Cardiac muscle cell (in vitro differentiated cells and primary cell): ENCODE results near the gene MANBA. TPM values are rescaled to one million over a fixed set of nuclear protein-coding genes. Genes with fewer than 3 reads are reported as not detected.

Experiments
- DNase-seq, 2 donors: peaks; one replicate each; pipeline versions ENCODE4 v3.0.0 to v3.0.0-alpha.2; 2010 to 2017; ENCODE audit warnings: low read depth in 1 of 2, low spot score in 1 of 2
- H3K27ac ChIP-seq: fragments of 200-600 bp; sonication (generic); 2 replicates; pipeline ENCODE4 v1.5.1; 2016
- H3K27me3 ChIP-seq: fragments of 200-600 bp; sonication (generic); 2 replicates; pipeline ENCODE4 v1.6.0; 2016; ENCODE audit warnings: control low read depth
- H3K36me3 ChIP-seq: fragments of 200-600 bp; sonication (generic); 2 replicates; pipeline ENCODE4 v1.5.1; 2016; ENCODE audit warnings: control low read depth
- H3K4me1 ChIP-seq: fragments of 200-600 bp; sonication (generic); 2 replicates; pipeline ENCODE4 v1.8.1; 2017; ENCODE audit warnings: low read depth, mild to moderate bottlenecking, mixed run types
- H3K4me3 ChIP-seq: fragments of 200-600 bp; sonication (generic); 2 replicates; pipeline ENCODE4 v1.5.1; 2016; ENCODE audit warnings: mild to moderate bottlenecking
- H3K9me3 ChIP-seq: fragments of 200-600 bp; sonication (generic); 2 replicates; pipeline ENCODE4 v1.5.1; 2017; ENCODE audit warnings: low read depth, mild to moderate bottlenecking, control low read depth
- CTCF ChIP-seq: IDR thresholded peaks from 2 replicates; pipeline ENCODE4 v1.5.1; 2012; ENCODE audit warnings: low read depth, mild to moderate bottlenecking, low read length
- polyA plus RNA-seq: library from polyadenylated mRNA; unstranded; fragments of >200 nt; fragmentation: Nextera tagmentation; extraction: Ambion mirVana; gene quantifications from 2 replicates; pipeline ENCODE4 v1.2.1, GENCODE V29; 2016
- total RNA-seq: library from RNA; depleted of rRNA; stranded (reverse); fragments of >200 nt; gene quantifications from 2 replicates; pipeline ENCODE4 v1.2.3, GENCODE V29; 2016

MANBA gene
- total and polyA plus RNA-seq, 2 experiments from 2014 or later: 49.5 to 82.3 TPM

DNA sequence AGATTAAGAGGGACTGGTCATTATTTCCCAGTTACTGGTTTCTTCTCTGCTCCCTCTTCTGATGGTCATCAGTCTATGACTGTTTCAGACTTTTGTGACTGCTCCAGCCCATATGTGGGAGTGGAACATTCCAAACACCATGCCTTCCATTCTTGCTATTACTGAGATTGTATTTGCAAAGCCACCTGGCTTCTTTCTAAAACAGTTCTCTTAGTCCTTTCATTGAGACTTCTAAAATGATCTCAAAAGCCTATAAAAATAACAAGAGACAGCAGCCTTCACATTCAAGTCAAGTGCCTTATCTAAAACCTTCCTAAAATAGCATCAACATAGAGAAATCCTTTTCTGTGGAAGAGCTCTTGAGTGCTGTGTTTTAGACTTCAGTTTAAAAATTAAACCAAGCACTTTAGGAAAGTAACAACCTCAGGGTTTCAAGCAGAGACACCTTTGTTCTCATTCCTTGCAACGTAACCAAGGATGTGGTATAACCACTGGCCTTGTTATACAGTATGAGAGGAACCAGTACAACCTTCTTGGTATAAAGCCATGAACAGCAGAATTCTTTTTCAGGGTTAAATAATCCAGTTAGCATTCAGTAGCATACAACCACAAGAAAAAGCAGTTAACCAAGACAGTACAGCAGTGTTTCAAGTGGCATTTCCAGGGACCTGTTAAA is 162.5 kb downstream of the MANBA start:
- no peak for TF ChIP-seq CTCF
- peaks cover 3% of the 10 kb centered on the region for H3K36me3 ChIP-seq
- peak overlapping the region; percentile 98 for H3K27ac ChIP-seq
- H3K9me3 ChIP-seq: no peaks in the 10 kb centered on the region
- H3K27me3 ChIP-seq: no peaks in the 10 kb centered on the region
- peaks cover 52% of the 10 kb centered on the region for H3K4me1 ChIP-seq
- peak; percentile 32 to 84 for DNase-seq
- H3K4me3 ChIP-seq: no peak overlapping the region

DNA sequence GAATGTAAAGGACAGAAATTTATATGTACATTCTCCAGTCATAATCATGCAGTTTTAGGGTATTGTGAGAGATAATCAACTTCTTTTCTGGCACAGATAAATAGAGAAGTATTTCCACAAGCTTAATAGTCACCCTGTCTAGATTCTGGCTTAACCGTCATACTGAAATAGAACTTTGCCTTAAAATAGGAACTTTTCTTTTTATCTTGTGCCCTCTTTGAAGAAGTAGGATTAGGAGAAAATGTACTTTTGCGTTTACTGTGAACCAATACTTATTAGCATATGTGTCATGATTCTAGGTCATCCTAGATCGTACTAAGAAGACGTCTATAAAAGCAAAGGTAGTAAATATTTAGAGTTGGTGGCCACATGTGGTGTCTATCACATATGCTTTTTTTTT is 164.2 kb downstream of the MANBA start:
- no peaks in the 10 kb centered on the region for H3K27me3 ChIP-seq
- H3K4me1 ChIP-seq: peaks cover 52% of the 10 kb centered on the region
- H3K4me3 ChIP-seq: no peak overlapping the region
- H3K36me3 ChIP-seq: peaks cover 3% of the 10 kb centered on the region
- DNase-seq: no peak
- no peaks in the 10 kb centered on the region for H3K9me3 ChIP-seq
- H3K27ac ChIP-seq: peak overlapping the region; percentile 98
- no peak for TF ChIP-seq CTCF

- no peak overlapping the region for H3K4me3 ChIP-seq
- DNase-seq: no peak
- TF ChIP-seq CTCF: no peak
- H3K4me1 ChIP-seq: peaks cover 39% of the 10 kb centered on the region
- no peaks in the 10 kb centered on the region for H3K27me3 ChIP-seq
- no peak overlapping the region for H3K27ac ChIP-seq
- H3K9me3 ChIP-seq: no peaks in the 10 kb centered on the region
- H3K36me3 ChIP-seq: no peaks in the 10 kb centered on the region
These were observed 166.8 kb downstream of the MANBA start for GRCh38 chr4:102594000-102594399.

GRCh38 chr4:102593147-102593546 is 167.6 kb downstream of the MANBA start:
- H3K4me3 ChIP-seq: no peak overlapping the region
- peaks cover 37% of the 10 kb centered on the region for H3K4me1 ChIP-seq
- no peaks in the 10 kb centered on the region for H3K27me3 ChIP-seq
- H3K27ac ChIP-seq: no peak overlapping the region
- no peak for TF ChIP-seq CTCF
- no peaks in the 10 kb centered on the region for H3K36me3 ChIP-seq
- DNase-seq: no peak
- H3K9me3 ChIP-seq: no peaks in the 10 kb centered on the region

- no peak for DNase-seq
- Histone ChIP-seq H3K27me3 (no peaks in the 10 kb centered on the region), H3K36me3 (no peaks in the 10 kb centered on the region), H3K27ac (no peak overlapping the region), H3K4me3 (no peak overlapping the region), H3K9me3 (no peaks in the 10 kb centered on the region), H3K4me1 (peaks cover 31% of the 10 kb centered on the region)
- TF ChIP-seq CTCF: no peak
These were observed 168.5 kb downstream of the MANBA start for GRCh38 chr4:102592256-102592655.

DNA sequence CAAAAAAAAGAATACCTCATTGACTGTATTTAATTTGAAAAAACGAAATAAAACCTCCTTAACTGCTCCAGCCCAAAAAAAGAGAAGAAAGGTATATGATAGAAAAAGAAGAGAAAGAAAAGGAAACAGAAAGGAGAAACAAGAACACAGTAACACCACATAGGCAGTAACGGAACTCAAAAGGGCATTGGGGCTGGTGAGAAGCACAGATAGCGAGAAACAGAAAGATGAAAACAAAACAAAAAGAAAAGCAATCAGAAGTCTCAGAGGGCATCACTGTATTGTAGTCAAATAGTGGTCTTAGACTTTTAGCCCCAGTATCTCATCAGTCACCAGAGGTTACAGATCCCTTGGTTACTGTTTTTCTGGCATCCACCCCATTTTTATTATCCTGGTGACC is 171.0 kb downstream of the MANBA start:
- no peak for TF ChIP-seq CTCF
- no peak for DNase-seq
- Histone ChIP-seq H3K27me3 (no peaks in the 10 kb centered on the region), H3K9me3 (no peaks in the 10 kb centered on the region), H3K4me3 (no peak overlapping the region), H3K27ac (no peak overlapping the region), H3K4me1 (peaks cover 6% of the 10 kb centered on the region), H3K36me3 (no peaks in the 10 kb centered on the region)
